Vagina (tissue), 2 donors: ENCODE data around the gene ZNF688. TPM values are rescaled to one million over a fixed set of nuclear protein-coding genes. Genes with fewer than 3 reads are reported as not detected.
A peak's percentile ranks its signal among the peaks of the same experiment; 100 is the strongest.

ENCODE experiments used
- DNase-seq, 2 donors: peaks; one replicate each; pipeline ENCODE4 v3.0.0-alpha.2; 2017; ENCODE audit errors: extremely low spot score in 2 of 2
- H3K27ac ChIP-seq: fragments of 200-600 bp; sonication (generic); one replicate; pipeline ENCODE4 v1.5.1; 2019
- H3K27me3 ChIP-seq: fragments of 200-600 bp; sonication (generic); one replicate; pipeline ENCODE4 v1.5.1; 2019
- H3K36me3 ChIP-seq, 2 donors: fragments of 200-600 bp; sonication (generic); one replicate each; pipeline ENCODE4 v1.5.1; 2017 to 2019
- H3K4me1 ChIP-seq: fragments of 200-600 bp; sonication (generic); one replicate; pipeline ENCODE4 v1.5.1; 2019
- H3K4me3 ChIP-seq, 2 donors: fragments of 200-600 bp; sonication (generic); 1 replicate in 1 of 2; 2 replicates in 1 of 2; pipeline ENCODE4 v1.5.1; 2016 to 2019
- H3K9me3 ChIP-seq: fragments of 200-600 bp; sonication (generic); one replicate; pipeline ENCODE4 v1.5.1; 2019
- POLR2A ChIP-seq, 2 donors: fragments of 450-650 bp; IDR thresholded peaks; one replicate each; pipeline ENCODE4 v1.6.1; 2017; ENCODE audit warnings: antibody characterized with exemption in 2 of 2, mild to moderate bottlenecking in 2 of 2, moderate library complexity in 2 of 2
- POLR2AphosphoS5 ChIP-seq, 2 donors: sonication (generic); formaldehyde crosslinking; IDR thresholded peaks; one replicate each; pipeline ENCODE4 v1.9.0; 2017; ENCODE audit warnings: antibody characterized with exemption in 2 of 2, mild to moderate bottlenecking in 2 of 2, low read depth in 1 of 2; ENCODE audit not compliant: insufficient read depth in 1 of 2
- intact Hi-C: fragments of 100-400 bp; cut with DNase I; formaldehyde crosslinking; loops from one replicate; pipeline ENCODE4 v1.15.1; 2023
- total RNA-seq: library from RNA; depleted of rRNA; stranded (reverse); fragments of >200 nt; gene quantifications from one replicate; pipeline ENCODE4 v1.2.3, GENCODE V29; 2016
- TF ChIP-seq, protein P1 (sequence below), 3 experiments: fragments of 450-650 bp in 2 of 3; fragments of 200-600 bp in 1 of 3; sonication (generic) in 1 of 3; IDR thresholded peaks; one replicate each; pipeline ENCODE4 v1.5.1; 2017 to 2019; ENCODE audit warnings: antibody characterized with exemption in 3 of 3, mild to moderate bottlenecking in 2 of 3, moderate library complexity in 2 of 3

The ZNF688 gene
- total RNA-seq: 20.1 TPM

DNA sequence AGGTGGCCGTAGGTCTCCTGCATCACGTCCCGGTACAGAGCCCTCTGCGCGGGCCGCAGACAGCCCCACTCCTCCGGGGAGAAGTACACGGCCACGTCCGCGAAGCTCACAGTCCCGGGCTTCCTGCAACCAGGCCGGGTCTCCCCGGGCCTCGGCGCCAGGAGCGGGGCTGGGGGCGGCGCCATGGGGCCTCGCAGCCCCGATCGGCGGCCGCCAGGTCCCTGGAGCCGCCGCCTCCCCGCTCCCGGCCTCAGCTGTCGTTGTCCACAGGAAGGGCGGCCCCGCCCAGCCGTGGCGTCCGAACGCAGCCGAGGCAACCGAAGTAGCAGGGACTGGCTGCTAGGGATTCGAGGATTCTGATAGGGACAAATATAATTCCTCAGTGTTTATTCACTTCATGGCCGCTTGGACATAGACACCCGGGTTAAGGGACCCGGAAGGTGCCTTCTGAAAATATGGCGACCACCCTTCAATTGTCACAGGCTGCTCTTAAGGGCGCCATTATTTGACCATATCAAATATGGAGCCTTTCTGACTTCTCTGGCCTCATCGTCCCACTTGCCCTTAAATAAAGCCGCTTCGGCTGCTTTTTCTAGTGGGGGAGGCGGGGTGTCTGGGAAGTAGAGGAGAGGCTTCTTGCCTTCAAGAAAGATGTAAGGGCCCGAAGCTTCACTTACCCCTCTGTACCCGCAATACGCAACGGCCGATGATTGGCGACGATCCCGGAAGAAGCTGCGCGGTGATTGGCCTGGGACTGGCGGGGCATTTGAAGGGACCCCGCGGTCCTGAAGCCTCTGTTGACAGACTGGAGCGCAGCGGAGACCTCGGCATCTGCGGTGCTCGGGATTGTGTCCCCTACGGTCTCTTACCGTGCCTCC is at the start of gene ZNF688:
Gene ZNF688 (minus strand): TSS at position 270 of the 878 bp plus-strand sequence. CDS start 85 bp downstream, at position 185.
- peak in 1 of 2 donors; percentile 99 for DNase-seq
- intact Hi-C loops: loop anchor here (5.0 kb wide), 1 partner anchor 86 kb away; the partner anchor contains the start of gene FBRS

DNA sequence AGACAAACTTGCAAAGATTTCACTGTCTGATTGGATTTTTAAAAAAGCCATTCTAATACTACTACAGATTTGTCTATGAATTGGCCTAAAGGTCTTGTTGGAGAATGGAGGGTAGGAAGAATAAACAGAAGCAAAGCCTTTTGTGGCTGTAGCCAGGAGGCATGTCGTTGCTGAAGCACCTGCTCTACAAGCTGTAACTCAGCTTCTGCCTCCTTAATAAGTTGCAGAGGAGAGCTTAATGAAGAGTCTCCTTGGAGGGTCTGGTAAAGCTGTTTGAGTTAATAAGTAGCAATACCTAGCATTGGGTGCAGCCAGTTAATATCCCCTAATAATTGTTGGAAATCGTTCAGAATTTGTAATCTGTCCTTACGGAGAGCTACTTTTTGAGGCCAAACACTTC is 48.7 kb upstream of the ZNF688 start:
- Histone ChIP-seq H3K4me1 (no peaks in the 10 kb centered on the region), H3K36me3 (no peaks in the 10 kb centered on the region), H3K9me3 (no peaks in the 10 kb centered on the region), H3K27me3 (no peaks in the 10 kb centered on the region), H3K27ac (no peak overlapping the region), H3K4me3 (no peak overlapping the region)
- TF ChIP-seq POLR2AphosphoS5 (IDR thresholded peaks at IDR 0.05; ENCODE audit: insufficient read depth in 1 of 2, low read depth in 1 of 2) (no peak), POLR2A (IDR thresholded peaks at IDR 0.05) (no peak)
- TF ChIP-seq, protein P1, sequence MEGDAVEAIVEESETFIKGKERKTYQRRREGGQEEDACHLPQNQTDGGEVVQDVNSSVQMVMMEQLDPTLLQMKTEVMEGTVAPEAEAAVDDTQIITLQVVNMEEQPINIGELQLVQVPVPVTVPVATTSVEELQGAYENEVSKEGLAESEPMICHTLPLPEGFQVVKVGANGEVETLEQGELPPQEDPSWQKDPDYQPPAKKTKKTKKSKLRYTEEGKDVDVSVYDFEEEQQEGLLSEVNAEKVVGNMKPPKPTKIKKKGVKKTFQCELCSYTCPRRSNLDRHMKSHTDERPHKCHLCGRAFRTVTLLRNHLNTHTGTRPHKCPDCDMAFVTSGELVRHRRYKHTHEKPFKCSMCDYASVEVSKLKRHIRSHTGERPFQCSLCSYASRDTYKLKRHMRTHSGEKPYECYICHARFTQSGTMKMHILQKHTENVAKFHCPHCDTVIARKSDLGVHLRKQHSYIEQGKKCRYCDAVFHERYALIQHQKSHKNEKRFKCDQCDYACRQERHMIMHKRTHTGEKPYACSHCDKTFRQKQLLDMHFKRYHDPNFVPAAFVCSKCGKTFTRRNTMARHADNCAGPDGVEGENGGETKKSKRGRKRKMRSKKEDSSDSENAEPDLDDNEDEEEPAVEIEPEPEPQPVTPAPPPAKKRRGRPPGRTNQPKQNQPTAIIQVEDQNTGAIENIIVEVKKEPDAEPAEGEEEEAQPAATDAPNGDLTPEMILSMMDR (IDR thresholded peaks at IDR 0.05): no peak
- DNase-seq: no peak
- intact Hi-C loops: no loop called here

More for the DNA sequence above, at the start of gene ZNF688:
- TF ChIP-seq, protein P1 (IDR thresholded peaks at IDR 0.05): no peak
- peak in 1 of 2 donors; percentile 43 for TF ChIP-seq POLR2A (IDR thresholded peaks at IDR 0.05)
- TF ChIP-seq POLR2AphosphoS5 (IDR thresholded peaks at IDR 0.05; ENCODE audit: insufficient read depth in 1 of 2, low read depth in 1 of 2): peak; percentile 79 to 99
- Histone ChIP-seq H3K27me3 (no peaks in the 10 kb centered on the region), H3K9me3 (no peaks in the 10 kb centered on the region), H3K4me3 (peak within 1 kb of the TSS; percentile 70 to 77), H3K4me1 (peaks cover 51% of the 10 kb centered on the region), H3K27ac (peak within 1 kb of the TSS; percentile 98), H3K36me3 (no peaks in the 10 kb centered on the region)

DNA sequence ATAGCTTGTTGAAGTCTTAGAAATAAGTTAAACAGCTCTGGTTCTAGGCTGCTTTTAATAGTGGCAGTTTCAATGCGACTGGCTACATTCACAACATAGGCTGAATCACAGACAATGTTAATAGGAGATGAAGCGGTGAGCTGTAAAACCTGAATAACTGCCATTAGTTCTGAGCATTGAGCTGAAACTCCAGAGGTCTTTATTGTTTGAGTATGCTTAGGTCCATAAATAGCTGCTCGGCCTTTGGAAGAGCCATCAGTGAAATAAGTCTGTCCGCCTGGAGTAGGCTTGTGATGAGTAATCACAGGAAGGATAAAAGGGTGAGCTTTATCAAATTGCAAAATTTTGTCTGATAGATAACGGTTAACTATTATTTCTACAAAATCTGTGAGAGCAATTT is 48.1 kb upstream of the ZNF688 start:
- no peak overlapping the region for H3K4me3 ChIP-seq
- no peaks in the 10 kb centered on the region for H3K4me1 ChIP-seq
- no peak overlapping the region for H3K27ac ChIP-seq
- no peaks in the 10 kb centered on the region for H3K27me3 ChIP-seq
- no peaks in the 10 kb centered on the region for H3K9me3 ChIP-seq
- TF ChIP-seq POLR2AphosphoS5 (IDR thresholded peaks at IDR 0.05; ENCODE audit: insufficient read depth in 1 of 2, low read depth in 1 of 2) (no peak), POLR2A (IDR thresholded peaks at IDR 0.05) (no peak)
- TF ChIP-seq, protein P1 (IDR thresholded peaks at IDR 0.05): no peak
- no peaks in the 10 kb centered on the region for H3K36me3 ChIP-seq
- no peak for DNase-seq
- intact Hi-C loops: no loop called here

DNA sequence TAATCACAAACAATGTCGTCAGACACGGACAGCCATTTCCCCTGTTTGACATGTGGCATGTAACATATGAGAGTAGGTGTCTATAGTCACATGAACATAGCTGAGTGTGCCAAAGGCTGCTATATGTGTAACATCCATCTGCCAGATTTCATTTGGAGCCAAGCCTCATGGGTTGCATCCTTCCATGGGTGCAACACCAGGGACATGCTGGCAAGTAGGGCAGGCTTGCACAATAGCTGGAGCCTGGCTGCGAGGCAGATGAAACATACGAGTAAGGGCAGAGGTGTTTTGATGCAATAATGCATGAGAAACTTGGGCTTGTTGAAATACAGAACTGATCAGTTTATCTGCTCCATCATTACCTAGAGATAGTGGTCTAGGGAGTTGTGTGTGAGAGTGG is 47.7 kb upstream of the ZNF688 start:
- Histone ChIP-seq H3K27ac (no peak overlapping the region), H3K27me3 (no peaks in the 10 kb centered on the region), H3K36me3 (no peaks in the 10 kb centered on the region), H3K9me3 (no peaks in the 10 kb centered on the region), H3K4me3 (no peak overlapping the region), H3K4me1 (no peaks in the 10 kb centered on the region)
- intact Hi-C loops: no loop called here
- no peak for DNase-seq
- TF ChIP-seq POLR2AphosphoS5 (IDR thresholded peaks at IDR 0.05; ENCODE audit: insufficient read depth in 1 of 2, low read depth in 1 of 2) (no peak), POLR2A (IDR thresholded peaks at IDR 0.05) (no peak)
- TF ChIP-seq, protein P1 (IDR thresholded peaks at IDR 0.05): no peak
